Neuronal stem cell (in vitro differentiated cells): ENCODE measurements around the gene WDR5.

Source experiments
- DNase-seq: peaks from one replicate; pipeline ENCODE4 v3.0.0-alpha.2; 2013; ENCODE audit warnings: low spot score
- H2AFZ ChIP-seq: one replicate; pipeline ENCODE4 v1.6.1; 2013; ENCODE audit warnings: mild to moderate bottlenecking, low read length, inconsistent platforms
- H2AK5ac ChIP-seq: 2 replicates; pipeline ENCODE4 v1.6.1; 2013; ENCODE audit warnings: low read depth, mild to moderate bottlenecking, inconsistent platforms, low read length, moderate library complexity, mixed read lengths
- H2BK120ac ChIP-seq: 2 replicates; pipeline ENCODE4 v1.6.1; 2013; ENCODE audit warnings: low read depth, mild to moderate bottlenecking, inconsistent platforms, low read length, moderate library complexity, mixed read lengths
- H2BK12ac ChIP-seq: one replicate; pipeline ENCODE4 v1.6.1; 2013; ENCODE audit warnings: low read length, inconsistent platforms
- H2BK15ac ChIP-seq: 2 replicates; pipeline ENCODE4 v1.6.1; 2013; ENCODE audit warnings: mild to moderate bottlenecking, low read length, inconsistent platforms, mixed read lengths
- H2BK5ac ChIP-seq: one replicate; pipeline ENCODE4 v1.6.1; 2013; ENCODE audit warnings: inconsistent platforms, mild to moderate bottlenecking, low read length, moderate library complexity
- H3K14ac ChIP-seq: one replicate; pipeline ENCODE4 v1.6.1; 2013; ENCODE audit warnings: low read length, inconsistent platforms
- H3K18ac ChIP-seq: 2 replicates; pipeline ENCODE4 v1.6.1; 2013; ENCODE audit warnings: low read length, inconsistent platforms
- H3K23ac ChIP-seq: 2 replicates; pipeline ENCODE4 v1.6.1; 2013; ENCODE audit warnings: low read depth, mild to moderate bottlenecking, mixed read lengths, low read length, inconsistent platforms; ENCODE audit not compliant: poor library complexity
- H3K27ac ChIP-seq: replicated peaks from 3 replicates; pipeline ENCODE4 v1.5.1; 2013; ENCODE audit warnings: low read length, inconsistent platforms
- H3K27me3 ChIP-seq, 3 experiments: 2 replicates each; pipeline ENCODE4 v1.6.1; 2013; ENCODE audit warnings: low read length in 3 of 3, mild to moderate bottlenecking in 2 of 3, inconsistent platforms in 1 of 3, low read depth in 1 of 3, mixed read lengths in 1 of 3, moderate library complexity in 1 of 3; ENCODE audit not compliant: control insufficient read depth in 3 of 3, insufficient read depth in 3 of 3
- H3K36me3 ChIP-seq, 2 donors: replicated peaks in 1 of 2; 2 replicates each; pipeline ENCODE4 v1.6.1; 2013; ENCODE audit warnings: low read length in 2 of 2; ENCODE audit not compliant: control insufficient read depth in 2 of 2, insufficient read depth in 2 of 2
- H3K4ac ChIP-seq: 2 replicates; pipeline ENCODE4 v1.6.1; 2013; ENCODE audit warnings: inconsistent platforms, mild to moderate bottlenecking, low read length, moderate library complexity
- H3K4me1 ChIP-seq, 2 donors: 1 replicate in 1 of 2; 2 replicates in 1 of 2; pipeline ENCODE4 v1.6.1; 2013; ENCODE audit warnings: low read length in 2 of 2, low read depth in 1 of 2; ENCODE audit not compliant: control insufficient read depth in 2 of 2, insufficient read depth in 1 of 2
- H3K4me2 ChIP-seq: one replicate; pipeline ENCODE4 v1.6.1; 2013; ENCODE audit warnings: mild to moderate bottlenecking, low read length, inconsistent platforms; ENCODE audit not compliant: insufficient read depth, poor library complexity, severe bottlenecking
- H3K4me3 ChIP-seq, 2 donors: 2 replicates each; pipeline ENCODE4 v1.5.1; 2013; ENCODE audit warnings: low read length in 2 of 2, mild to moderate bottlenecking in 2 of 2, inconsistent platforms in 1 of 2, moderate library complexity in 1 of 2
- H3K79me1 ChIP-seq: one replicate; pipeline ENCODE4 v1.6.1; 2013; ENCODE audit warnings: low read depth, mild to moderate bottlenecking, inconsistent platforms, low read length, moderate library complexity
- H3K9ac ChIP-seq: one replicate; pipeline ENCODE4 v1.6.1; 2013; ENCODE audit warnings: mild to moderate bottlenecking, low read depth, low read length, inconsistent platforms; ENCODE audit not compliant: poor library complexity
- H3K9me3 ChIP-seq, 2 donors: replicated peaks in 1 of 2; 2 replicates each; pipeline versions ENCODE3 to v1.6.1; 2013; ENCODE audit warnings: low read length in 2 of 2, mild to moderate bottlenecking in 2 of 2, inconsistent platforms in 1 of 2, low read depth in 1 of 2, mixed read lengths in 1 of 2, moderate library complexity in 1 of 2; ENCODE audit not compliant: control insufficient read depth in 2 of 2, insufficient read depth in 1 of 2
- H4K8ac ChIP-seq: one replicate; pipeline ENCODE4 v1.6.1; 2013; ENCODE audit warnings: low read depth, mild to moderate bottlenecking, inconsistent platforms, low read length, moderate library complexity
- H4K91ac ChIP-seq: one replicate; pipeline ENCODE4 v1.6.1; 2013; ENCODE audit warnings: low read length, low read depth, mild to moderate bottlenecking, inconsistent platforms; ENCODE audit not compliant: poor library complexity
- WGBS, 2 donors: extraction: QIAGEN DNeasy Blood & Tissue Kit; methylation state at CpG; one replicate each; pipeline ENCODE4 v1.1.7; 2013; ENCODE audit warnings: missing lambda C conversion rate in 2 of 2, mixed read lengths in 1 of 2; ENCODE audit not compliant: insufficient read length in 2 of 2, insufficient replicate concordance in 1 of 2; ENCODE audit errors: extremely low coverage in 2 of 2; 5-methylcytosine and 5-hydroxymethylcytosine counted together

WDR5 gene

DNA sequence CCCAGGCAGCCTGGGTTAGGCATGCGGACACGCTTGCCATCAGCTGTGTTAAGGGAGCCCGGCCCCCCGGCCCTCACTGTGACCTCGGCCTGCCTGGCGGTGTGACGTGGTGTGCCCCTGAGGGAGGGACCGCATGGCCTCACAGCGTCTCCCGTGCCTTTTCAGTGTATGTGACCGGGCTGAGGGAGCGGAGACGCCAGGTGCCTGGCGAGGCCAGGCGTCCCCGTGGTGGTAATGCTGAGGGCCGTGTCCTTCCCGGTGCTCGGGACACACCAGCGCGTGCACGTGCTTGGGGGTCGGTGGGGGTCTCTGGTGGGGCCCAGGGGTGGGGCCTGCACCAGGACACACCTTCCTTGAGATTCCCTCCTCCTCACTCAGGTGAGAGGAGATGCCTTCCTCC is 17.6 kb downstream of the WDR5 start:
- peaks cover 0 to 2% of the 10 kb centered on the region in 2 donors for H3K9me3 ChIP-seq
- peak overlapping the region; percentile 29 for H2AK5ac ChIP-seq
- H3K4me1 ChIP-seq = peaks cover 0 to 1% of the 10 kb centered on the region in 2 donors
- no peak overlapping the region for H2BK12ac ChIP-seq
- H3K4me3 ChIP-seq = no peak overlapping the region
- peaks cover 78 to 100% of the 10 kb centered on the region in 2 donors for H3K36me3 ChIP-seq
- H3K27me3 ChIP-seq = no peaks in the 10 kb centered on the region
- peaks cover 6% of the 10 kb centered on the region for H3K79me1 ChIP-seq
- no peak overlapping the region for H2BK120ac ChIP-seq
- H3K18ac ChIP-seq = no peak overlapping the region
- no CpG with 5 or more reads among the region's 23 CpGs for WGBS, 2 donors
- H2AFZ ChIP-seq = no peak overlapping the region
- H3K27ac ChIP-seq = no peak overlapping the region
- no peak overlapping the region for H2BK15ac ChIP-seq
- H3K23ac ChIP-seq = peak overlapping the region; percentile 65
- H4K8ac ChIP-seq = no peak overlapping the region
- no peak overlapping the region for H3K4me2 ChIP-seq
- H3K9ac ChIP-seq = peak overlapping the region; percentile 33
- H3K14ac ChIP-seq = no peak overlapping the region
- H3K4ac ChIP-seq = no peak overlapping the region
- H2BK5ac ChIP-seq = no peak overlapping the region
- no peak overlapping the region for H4K91ac ChIP-seq
- no peak for DNase-seq

DNA sequence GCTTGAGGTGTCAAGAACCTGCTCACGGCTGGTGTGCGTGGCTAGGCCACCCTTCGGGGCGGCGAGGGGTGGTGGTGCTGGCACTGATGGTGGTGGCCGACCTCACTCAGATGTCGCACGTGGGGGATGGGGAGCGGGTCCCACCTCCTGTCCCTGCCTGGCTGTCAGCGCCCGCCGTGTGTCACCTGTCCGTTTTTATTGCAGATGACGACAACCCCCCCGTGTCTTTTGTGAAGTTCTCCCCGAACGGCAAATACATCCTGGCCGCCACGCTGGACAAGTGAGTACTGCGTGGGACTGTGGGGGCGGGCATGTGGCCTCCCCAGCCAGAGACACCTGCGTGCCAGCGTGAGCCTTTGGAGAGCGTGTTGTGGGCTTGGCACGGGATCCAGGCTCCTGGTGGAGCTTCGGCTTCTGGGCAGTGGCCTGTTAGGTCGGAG is 18.4 kb downstream of the WDR5 start:
- Histone ChIP-seq H3K36me3 (peaks cover 71 to 100% of the 10 kb centered on the region in 2 donors), H3K79me1 (peaks cover 6% of the 10 kb centered on the region), H2BK5ac (no peak overlapping the region), H2BK15ac (no peak overlapping the region), H3K4ac (no peak overlapping the region), H2AK5ac (no peak overlapping the region), H3K23ac (peak overlapping the region; percentile 27), H4K91ac (no peak overlapping the region), H3K14ac (no peak overlapping the region), H3K4me3 (no peak overlapping the region), H3K27ac (no peak overlapping the region), H3K4me1 (peaks cover 0 to 4% of the 10 kb centered on the region in 2 donors), H3K4me2 (no peak overlapping the region), H3K9me3 (no peaks in the 10 kb centered on the region), H2BK12ac (no peak overlapping the region), H3K18ac (no peak overlapping the region), H3K27me3 (no peaks in the 10 kb centered on the region), H2BK120ac (no peak overlapping the region), H3K9ac (no peak overlapping the region), H4K8ac (no peak overlapping the region), H2AFZ (no peak overlapping the region)
- no peak for DNase-seq
- WGBS, 2 donors = no CpG with 5 or more reads among the region's 27 CpGs

DNA sequence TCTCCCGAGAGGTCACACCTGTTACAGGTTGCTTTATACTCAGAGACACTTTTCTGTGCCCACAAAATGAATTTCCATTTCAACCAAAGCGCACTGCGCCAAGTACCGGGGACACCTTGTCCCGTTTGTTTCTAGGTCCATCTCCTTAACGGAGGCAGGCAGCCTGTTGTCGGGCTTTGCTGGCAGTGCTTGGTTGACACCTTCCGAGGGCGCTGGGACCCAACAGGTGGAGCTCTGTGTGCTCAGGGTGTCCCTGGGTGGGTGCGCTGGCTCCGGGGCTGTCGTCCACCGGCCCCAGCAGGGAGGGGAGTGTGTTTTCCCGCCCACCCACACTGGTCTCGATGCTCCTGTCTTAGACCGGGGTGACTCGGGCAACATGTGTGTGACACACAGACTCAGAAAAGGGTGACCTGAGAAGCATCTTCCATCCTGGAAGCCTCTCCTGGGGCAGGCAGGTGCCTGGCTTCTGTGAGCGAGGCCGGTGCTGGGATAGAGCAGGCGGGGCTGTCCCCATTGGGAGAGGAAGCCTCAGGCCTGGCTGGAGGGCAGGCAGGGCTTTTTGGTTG is 20.0 kb downstream of the WDR5 start:
- no peak overlapping the region for H3K4ac ChIP-seq
- no peak overlapping the region for H3K4me2 ChIP-seq
- H3K36me3 ChIP-seq = peaks cover 61 to 96% of the 10 kb centered on the region in 2 donors
- DNase-seq = no peak
- no peaks in the 10 kb centered on the region for H3K9me3 ChIP-seq
- no peak overlapping the region for H3K27ac ChIP-seq
- H3K4me3 ChIP-seq = no peak overlapping the region
- no peak overlapping the region for H2BK15ac ChIP-seq
- no peak overlapping the region for H3K9ac ChIP-seq
- H2AFZ ChIP-seq = no peak overlapping the region
- no peak overlapping the region for H3K18ac ChIP-seq
- no peaks in the 10 kb centered on the region for H3K27me3 ChIP-seq
- no peak overlapping the region for H2BK5ac ChIP-seq
- no peak overlapping the region for H2AK5ac ChIP-seq
- no peak overlapping the region for H3K23ac ChIP-seq
- H4K8ac ChIP-seq = no peak overlapping the region
- no peak overlapping the region for H4K91ac ChIP-seq
- H3K79me1 ChIP-seq = peaks cover 6% of the 10 kb centered on the region
- no peak overlapping the region for H2BK120ac ChIP-seq
- WGBS, 2 donors = no CpG with 5 or more reads among the region's 20 CpGs
- H2BK12ac ChIP-seq = no peak overlapping the region
- H3K14ac ChIP-seq = no peak overlapping the region
- peaks cover 0 to 4% of the 10 kb centered on the region in 2 donors for H3K4me1 ChIP-seq

DNA sequence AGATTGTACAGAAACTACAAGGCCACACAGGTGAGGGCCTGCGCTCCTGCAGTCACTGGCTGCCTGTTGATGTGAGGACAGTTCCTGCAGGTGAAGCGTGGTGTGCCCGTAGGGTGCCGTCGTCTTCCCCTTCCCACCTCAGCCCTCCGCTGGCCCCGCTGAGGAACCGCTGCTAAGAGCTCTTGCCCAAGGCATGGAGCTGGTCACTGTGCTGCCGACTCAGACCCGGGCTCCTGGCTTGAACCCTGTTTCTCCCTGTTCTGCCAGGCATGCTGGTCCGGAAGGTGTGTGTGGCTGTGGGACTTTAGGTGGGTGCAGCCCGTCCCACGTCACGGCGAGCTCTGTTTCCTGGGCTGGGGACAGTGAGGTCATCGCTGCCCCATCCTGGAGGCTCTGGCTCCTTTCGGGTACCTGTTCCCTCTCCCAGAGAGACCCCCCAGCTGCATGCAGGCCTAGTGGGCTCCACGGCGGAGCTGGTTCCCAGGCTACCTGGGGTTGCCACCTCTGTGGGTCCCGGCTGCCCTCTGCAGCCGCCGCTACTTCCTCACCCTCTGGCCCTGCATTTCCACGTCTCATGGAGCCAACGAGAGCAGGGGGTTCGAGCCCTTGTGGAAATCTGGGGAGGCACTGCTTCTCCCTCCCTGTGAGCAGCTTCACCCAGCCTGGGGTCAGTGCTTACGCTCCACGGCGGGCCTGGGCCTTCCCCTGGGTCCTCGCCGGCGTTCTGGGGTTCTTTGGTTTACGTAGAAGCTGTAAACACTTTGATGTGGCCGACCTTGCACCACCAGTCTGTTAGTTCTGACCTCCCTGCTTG is 20.9 kb downstream of the WDR5 start:
- no peak overlapping the region for H2BK15ac ChIP-seq
- H2AFZ ChIP-seq = no peak overlapping the region
- no peak overlapping the region for H3K4me3 ChIP-seq
- no peak overlapping the region for H2AK5ac ChIP-seq
- H3K4ac ChIP-seq = no peak overlapping the region
- peaks cover 58 to 90% of the 10 kb centered on the region in 2 donors for H3K36me3 ChIP-seq
- H2BK120ac ChIP-seq = no peak overlapping the region
- WGBS, 2 donors = no CpG with 5 or more reads among the region's 33 CpGs
- no peak overlapping the region for H3K14ac ChIP-seq
- peaks cover 6% of the 10 kb centered on the region for H3K79me1 ChIP-seq
- no peak for DNase-seq
- H3K23ac ChIP-seq = peak overlapping the region; percentile 29
- H4K8ac ChIP-seq = no peak overlapping the region
- no peak overlapping the region for H3K27ac ChIP-seq
- H3K4me1 ChIP-seq = peaks cover 0 to 3% of the 10 kb centered on the region in 2 donors
- no peaks in the 10 kb centered on the region for H3K27me3 ChIP-seq
- H3K4me2 ChIP-seq = no peak overlapping the region
- H3K18ac ChIP-seq = no peak overlapping the region
- H3K9me3 ChIP-seq = no peaks in the 10 kb centered on the region
- no peak overlapping the region for H4K91ac ChIP-seq
- no peak overlapping the region for H2BK12ac ChIP-seq
- H2BK5ac ChIP-seq = peak overlapping the region; percentile 5
- H3K9ac ChIP-seq = no peak overlapping the region
